NCI-H128 (cell line): ENCODE data around the gene POMGNT2.

Experiments
- DNase-seq: peaks from one replicate; lab custom pipeline; 2025; ENCODE audit not compliant: unreplicated experiment; lab: John Stamatoyannopoulos, UW

POMGNT2 gene

GRCh38 chr3:43104039-43104438 lies 1.8 kb downstream of the POMGNT2 start:
- no peak for DNase-seq

- DNase-seq: no peak
These were observed 3.0 kb downstream of the POMGNT2 start for GRCh38 chr3:43102773-43103480.

- no peak for DNase-seq
These were observed 7.1 kb downstream of the POMGNT2 start for GRCh38 chr3:43098761-43099160.

GRCh38 chr3:43097400-43098080 lies 8.3 kb downstream of the POMGNT2 start:
- no peak for DNase-seq

GRCh38 chr3:43096761-43097160 lies 9.1 kb downstream of the POMGNT2 start:
- no peak for DNase-seq

GRCh38 chr3:43095370-43095769 lies 10.5 kb downstream of the POMGNT2 start:
- DNase-seq: no peak

GRCh38 chr3:43094851-43095250 lies 11.0 kb downstream of the POMGNT2 start:
- DNase-seq: no peak

GRCh38 chr3:43094381-43094780 lies 11.5 kb downstream of the POMGNT2 start:
- DNase-seq: no peak

- DNase-seq: no peak
These were observed 11.9 kb downstream of the POMGNT2 start for GRCh38 chr3:43093974-43094373.

- no peak for DNase-seq
These were observed 12.9 kb downstream of the POMGNT2 start for GRCh38 chr3:43093006-43093405.

GRCh38 chr3:43091481-43091880 lies 14.4 kb downstream of the POMGNT2 start:
- no peak for DNase-seq

GRCh38 chr3:43090238-43090637 lies 15.6 kb downstream of the POMGNT2 start:
- DNase-seq: no peak

- no peak for DNase-seq
These were observed 16.8 kb downstream of the POMGNT2 start for GRCh38 chr3:43089081-43089480.

GRCh38 chr3:43087249-43087776 lies 18.6 kb downstream of the POMGNT2 start:
- no peak for DNase-seq

GRCh38 chr3:43086460-43087165 lies 19.3 kb downstream of the POMGNT2 start:
- DNase-seq: no peak

- DNase-seq: no peak
These were observed 23.4 kb downstream of the POMGNT2 start for GRCh38 chr3:43082457-43082856.

GRCh38 chr3:43081796-43082195 lies 24.1 kb downstream of the POMGNT2 start:
- DNase-seq: no peak

GRCh38 chr3:43080726-43081568 lies 24.9 kb downstream of the POMGNT2 start:
- no peak for DNase-seq

- no peak for DNase-seq
These were observed 26.1 kb downstream of the POMGNT2 start for GRCh38 chr3:43079536-43080332.

GRCh38 chr3:43077707-43078106 lies 28.2 kb downstream of the POMGNT2 start:
- no peak for DNase-seq
